ENCODE measurements around the gene NFYB. TPM values are rescaled to one million over a fixed set of nuclear protein-coding genes. Genes with fewer than 3 reads are reported as not detected.

The NFYB gene
- total RNA-seq, 1 experiment from 2014 or later = 22.4 TPM

- TF ChIP-seq SP1 (IDR thresholded peaks at IDR 0.05; ENCODE audit: low read depth) (peak; percentile 52; the same call in 1 of the 2 replicates), TCF7L2 (IDR thresholded peaks at IDR 0.05; ENCODE audit: borderline replicate concordance, extremely low read depth, insufficient read depth, insufficient read length) (no peak), SRF (IDR thresholded peaks at IDR 0.05; ENCODE audit: low read depth) (no peak), ELF1 (IDR thresholded peaks at IDR 0.05; ENCODE audit: borderline replicate concordance, low read depth) (no peak), POLR2AphosphoS5 (IDR thresholded peaks at IDR 0.05; ENCODE audit: low read depth, low read length) (peak; percentile 91), ATF3 (IDR thresholded peaks at IDR 0.05) (no peak)
Measured at GRCh38 chr12:104137902-104138796, at the start of gene NFYB (continued).

- RAD21 ChIA-PET (ENCODE audit: low non-redundant PET in 1 of 2, low total read pairs in 2 of 2, uncharacterized antibody in 2 of 2, unreplicated experiment in 2 of 2) = no interaction called here
- intact Hi-C loops (cut with micrococcal nuclease) = no loop called here
- DNase-seq (ENCODE audit: low read depth, low spot score) = no peak
- H3K9ac ChIP-seq (ENCODE audit: low read length) = no peak overlapping the region
- H3K9me3 ChIP-seq (ENCODE audit: control insufficient read depth in 1 of 2, insufficient read depth in 1 of 2, low read depth in 1 of 2, low read length in 2 of 2) = peaks cover 0 to 4% of the 10 kb centered on the region in 2 experiments; a peak in 1 of 4 replicates
- no peaks in the 10 kb centered on the region for H4K20me1 ChIP-seq (ENCODE audit: insufficient read depth)
- no peak overlapping the region for H3K4me3 ChIP-seq (replicated peaks in 1 of 2; ENCODE audit: low read depth in 1 of 2, low read length in 2 of 2)
- no peaks in the 10 kb centered on the region for H3K79me2 ChIP-seq (ENCODE audit: insufficient read depth, low read length)
- H3K4me2 ChIP-seq (ENCODE audit: low read length) = no peak overlapping the region
- no peak for TF ChIP-seq ZNF274 (IDR thresholded peaks at IDR 0.05; ENCODE audit: low read depth, low read length)
- TF ChIP-seq FOSL1 (IDR thresholded peaks at IDR 0.05; ENCODE audit: low read depth) = peak; percentile 24; the same call in 1 of the 2 replicates
- no peaks in the 10 kb centered on the region for H3K27me3 ChIP-seq (ENCODE audit: insufficient read depth, low read length)
- H3K27ac ChIP-seq (ENCODE audit: low read depth, low read length) = no peak overlapping the region
- CTCF ChIA-PET = no interaction called here
- no peaks in the 10 kb centered on the region for H3K36me3 ChIP-seq (ENCODE audit: control insufficient read depth in 1 of 2, insufficient read depth in 2 of 2, low read length in 2 of 2)
- peaks cover 10 to 11% of the 10 kb centered on the region in 2 experiments; a peak in 3 of 4 replicates for H3K4me1 ChIP-seq (ENCODE audit: control insufficient read depth in 1 of 2, insufficient read depth in 2 of 2, low read length in 2 of 2)
- ATAC-seq = no peak; the same call in 1 of the 2 replicates
- POLR2A ChIA-PET = no interaction called here
- no peaks in the 10 kb centered on the region for H3K9me2 ChIP-seq (ENCODE audit: insufficient read depth)
- BruUV-seq (replicated peaks) = no TSS peak
- H2AFZ ChIP-seq (ENCODE audit: low read depth, low read length, poor library complexity, severe bottlenecking) = no peak overlapping the region
Measured at GRCh38 chr12:104187446-104188155, 49.6 kb upstream of the NFYB start.
